GM18907 (cell line): ENCODE measurements around the gene CTU2.

Experiments used
- ATAC-seq: cut with Tn5 transposase; IDR thresholded peaks from one replicate; pipeline ENCODE4 v1.9.1; 2021; ENCODE audit warnings: mild to moderate bottlenecking, moderate library complexity; ENCODE audit not compliant: unreplicated experiment

The CTU2 gene

DNA sequence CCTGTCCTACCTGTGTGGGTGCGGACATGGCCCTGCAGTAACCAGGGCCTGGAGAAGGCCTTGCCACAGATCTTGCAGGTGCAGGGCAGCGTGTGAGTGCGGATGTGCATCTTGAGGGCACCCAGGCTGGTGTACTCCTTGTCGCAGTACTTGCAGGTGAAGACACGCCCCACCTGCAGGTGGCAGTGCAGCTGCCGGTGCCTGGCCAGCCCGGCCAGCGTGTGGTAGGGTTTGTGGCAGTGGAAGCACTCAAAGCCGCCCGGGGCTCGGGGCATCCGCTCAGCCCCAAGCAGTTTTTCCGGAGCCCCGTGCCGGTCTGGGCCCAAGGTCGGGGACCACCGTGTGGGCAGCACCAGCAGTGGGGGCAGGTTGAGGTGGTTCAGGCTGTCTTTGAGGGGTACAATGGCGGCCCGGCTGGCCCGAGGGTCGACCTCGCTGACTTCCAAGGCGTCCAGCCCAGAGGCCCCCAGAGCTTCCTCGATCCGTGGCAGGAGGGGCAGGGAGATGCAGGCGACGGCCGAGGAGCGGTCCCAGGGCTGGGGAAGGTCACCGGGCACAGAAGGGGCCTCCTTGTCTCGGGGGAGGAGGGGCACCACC lies 25.1 kb upstream of the CTU2 start:
- ATAC-seq, result no peak

DNA sequence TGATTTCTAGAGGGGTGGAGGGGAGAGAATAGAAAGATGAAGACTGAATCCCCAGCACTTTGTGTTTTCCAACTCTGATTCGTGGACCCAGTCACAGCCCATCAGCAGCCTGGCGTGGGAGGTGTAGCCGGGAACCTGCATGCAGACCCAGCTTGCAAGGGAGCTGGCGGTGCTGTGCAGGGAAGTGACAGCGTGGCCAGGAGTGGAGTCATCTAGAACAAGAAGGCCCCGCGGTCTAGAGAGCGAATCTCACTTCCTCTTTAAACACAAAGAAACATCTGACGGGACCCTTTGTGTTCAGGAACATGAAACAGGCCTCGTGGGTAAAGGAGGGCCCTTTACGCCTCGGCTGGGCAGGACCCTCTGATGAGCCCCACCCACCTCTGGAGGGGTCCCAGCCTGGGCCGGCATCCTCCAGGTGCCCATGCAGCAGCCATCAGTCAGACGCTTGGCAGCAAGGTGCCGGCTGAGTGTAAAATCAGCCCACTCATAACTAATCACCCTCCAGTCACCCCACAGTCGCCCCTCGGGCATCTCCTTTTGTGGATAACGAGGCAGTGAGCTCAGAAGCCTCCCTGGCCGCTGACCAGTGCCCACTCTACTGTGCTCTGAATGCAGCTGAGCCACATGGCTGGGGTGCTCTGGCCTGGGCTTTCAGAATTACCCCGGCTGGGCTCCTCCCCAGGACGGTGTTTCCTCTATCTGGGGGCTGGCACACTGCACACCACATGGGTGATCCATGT lies 24.4 kb upstream of the CTU2 start:
- peak; percentile 66 for ATAC-seq

DNA sequence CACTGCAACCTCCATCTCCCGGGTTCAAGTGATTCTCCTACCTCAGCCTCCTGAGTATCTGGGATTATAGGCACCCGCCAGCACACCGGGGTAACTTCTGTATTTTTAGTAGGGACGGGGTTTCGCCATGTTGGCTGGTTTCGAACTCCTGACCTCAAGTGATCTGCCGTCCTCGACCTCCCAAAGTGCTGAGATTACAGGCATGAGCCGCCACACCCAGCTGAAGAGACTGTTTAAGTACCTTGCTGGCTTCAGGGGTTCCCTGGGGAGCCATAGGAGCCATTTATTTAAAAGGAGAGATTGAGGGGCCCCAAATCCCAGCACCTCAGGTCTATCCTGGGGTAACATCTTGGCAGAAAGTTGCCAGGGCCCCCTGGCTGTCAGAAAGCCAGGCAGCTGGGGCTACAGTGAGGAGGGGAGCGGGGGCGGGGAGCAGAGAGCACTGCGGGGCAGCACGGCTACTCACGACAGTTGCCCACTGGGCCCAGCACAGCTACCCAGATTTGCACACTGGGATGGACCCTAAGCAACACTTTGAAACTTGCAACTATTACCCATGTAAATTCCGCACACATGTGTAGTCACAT lies 21.6 kb upstream of the CTU2 start:
- ATAC-seq, result no peak

DNA sequence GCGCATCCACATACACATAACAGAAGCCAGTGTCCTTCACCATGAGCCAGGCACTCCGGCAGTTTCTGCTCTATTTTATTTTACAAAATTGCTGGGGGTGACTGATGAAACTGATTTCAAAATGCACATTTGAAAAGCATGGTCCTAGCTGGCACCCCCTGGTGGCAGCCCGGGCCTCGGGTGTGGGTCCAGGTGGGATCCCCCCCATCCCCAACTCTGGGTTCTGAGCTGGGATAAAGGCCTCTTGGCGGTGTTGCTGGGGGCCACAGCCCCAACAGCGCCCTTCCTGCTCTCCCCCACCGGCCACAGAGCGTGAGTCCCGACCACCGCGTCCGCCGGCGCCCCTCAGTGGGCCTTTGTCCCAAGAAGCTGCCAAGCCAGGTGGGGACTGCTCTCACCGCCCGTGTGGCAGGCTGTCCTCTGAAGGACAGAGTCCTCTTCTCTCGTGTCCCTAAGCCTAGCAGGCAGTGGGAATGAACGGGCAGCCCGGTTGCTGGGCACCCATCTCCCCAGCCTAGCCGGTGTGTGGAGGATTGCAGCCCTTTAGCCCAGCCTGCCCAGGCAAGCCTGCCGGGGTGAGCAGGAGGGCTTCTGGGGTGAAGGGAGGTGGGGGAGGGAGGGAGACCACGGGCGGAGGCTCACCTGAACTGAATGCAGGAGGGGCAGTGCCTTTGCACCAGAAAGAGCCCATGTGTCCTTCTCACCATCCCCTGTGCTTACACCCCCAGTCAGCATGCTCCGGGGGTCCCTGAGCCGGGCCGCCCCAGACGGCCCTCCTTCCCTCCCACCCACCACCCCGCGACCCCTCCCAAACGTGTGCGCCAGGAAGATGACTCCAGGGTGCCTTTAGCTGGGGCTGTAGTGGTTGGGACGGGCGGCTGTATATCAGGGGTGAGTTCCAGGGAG lies 20.9 kb upstream of the CTU2 start:
- no peak for ATAC-seq

DNA sequence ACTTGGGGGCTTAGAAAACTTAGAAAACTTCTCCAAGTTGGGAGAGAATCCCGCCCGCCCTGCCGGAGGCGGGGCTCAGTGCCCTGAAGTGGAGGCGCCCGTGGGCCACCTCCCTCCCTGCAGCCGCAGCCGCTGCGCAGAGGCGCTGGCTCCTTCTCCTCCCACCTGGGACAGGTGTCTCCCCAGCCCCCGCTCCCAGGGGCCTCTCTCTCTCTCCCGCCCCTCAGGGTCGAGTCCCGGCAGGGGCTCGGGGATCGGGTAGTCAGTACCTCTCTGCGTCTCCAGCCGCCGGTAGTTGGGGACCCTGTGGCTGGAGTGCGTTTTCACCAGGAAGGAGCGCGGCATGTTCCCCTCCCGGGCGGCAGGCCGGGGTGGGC lies 20.3 kb upstream of the CTU2 start:
- ATAC-seq, result no peak

DNA sequence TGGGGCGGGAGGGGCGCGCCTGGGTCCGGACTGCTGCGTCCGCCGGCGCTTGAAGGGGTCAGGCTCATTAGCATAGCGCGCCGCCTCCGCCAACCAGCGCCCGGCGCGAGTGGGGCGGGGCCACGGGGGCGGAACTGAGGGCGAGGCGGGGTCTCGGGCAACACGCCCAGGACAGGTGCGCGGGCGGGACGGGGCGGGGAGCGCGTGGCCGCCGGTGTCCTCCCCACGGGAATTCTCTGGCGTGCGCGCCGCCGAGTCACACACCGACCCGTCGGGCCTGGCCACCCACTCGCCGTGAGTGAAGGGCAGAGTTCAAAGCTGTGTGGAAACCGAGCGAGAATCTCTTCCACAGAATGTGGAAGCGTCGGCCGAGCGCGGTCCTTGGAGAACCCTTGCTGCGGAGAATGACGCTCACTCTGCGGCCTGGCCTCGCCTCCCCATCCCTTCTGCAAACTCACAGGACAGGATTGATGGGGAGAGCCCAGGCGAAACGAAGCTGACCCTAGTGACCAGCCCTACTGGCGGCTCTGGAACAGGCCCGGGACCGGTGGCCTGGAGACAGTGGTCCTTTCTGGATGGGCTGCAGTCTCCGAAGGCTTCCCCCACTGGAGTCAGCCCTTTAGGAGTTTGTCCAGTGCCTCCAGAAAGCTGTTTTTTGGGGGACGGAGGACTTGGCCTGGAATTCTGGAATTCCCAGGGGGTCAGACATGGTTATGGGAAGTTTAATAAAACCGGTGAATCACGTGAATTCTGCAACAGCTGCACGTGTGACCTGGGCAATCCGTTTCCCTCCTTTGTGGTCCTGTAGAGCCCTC lies 19.7 kb upstream of the CTU2 start, which contains the start of gene SNAI3:
TSS of gene SNAI3 (minus strand) at position 69 of the 815 bp plus-strand sequence. CDS start 101 bp downstream, outside the sequence.
- peak; percentile 58 for ATAC-seq

DNA sequence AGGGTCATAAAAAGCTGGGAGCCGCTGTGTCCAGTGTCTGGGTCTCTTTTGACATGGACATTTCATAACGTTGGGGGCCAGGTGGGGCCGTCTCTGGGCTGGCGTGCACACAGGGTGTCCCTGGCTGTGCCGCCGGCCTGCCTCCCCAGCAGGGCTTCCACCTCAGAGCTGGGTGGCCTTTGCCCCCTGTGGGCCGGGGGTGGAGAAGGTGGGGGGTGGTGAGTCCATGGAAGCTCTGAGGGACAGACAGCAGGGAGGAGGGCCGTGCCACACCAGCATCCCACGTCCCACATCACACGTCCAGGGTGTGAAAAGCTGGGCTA lies 19.1 kb upstream of the CTU2 start:
- no peak for ATAC-seq

DNA sequence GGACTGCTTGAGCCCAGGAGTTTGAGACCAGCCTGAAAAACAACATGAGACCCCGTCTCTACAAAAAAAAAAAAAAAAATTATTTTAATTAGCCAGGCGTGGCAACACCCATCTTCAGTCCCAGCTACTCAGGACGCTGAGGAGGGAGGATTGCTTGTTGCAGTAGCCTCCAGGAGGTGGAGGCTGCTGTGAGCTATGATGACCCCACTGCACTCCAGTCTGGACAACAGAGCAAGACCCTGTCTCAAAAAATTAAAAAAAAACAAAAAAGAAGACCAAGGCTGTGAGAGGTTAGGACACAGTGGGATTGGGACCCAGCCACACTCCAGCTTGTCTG lies 18.7 kb upstream of the CTU2 start:
- ATAC-seq, result no peak

DNA sequence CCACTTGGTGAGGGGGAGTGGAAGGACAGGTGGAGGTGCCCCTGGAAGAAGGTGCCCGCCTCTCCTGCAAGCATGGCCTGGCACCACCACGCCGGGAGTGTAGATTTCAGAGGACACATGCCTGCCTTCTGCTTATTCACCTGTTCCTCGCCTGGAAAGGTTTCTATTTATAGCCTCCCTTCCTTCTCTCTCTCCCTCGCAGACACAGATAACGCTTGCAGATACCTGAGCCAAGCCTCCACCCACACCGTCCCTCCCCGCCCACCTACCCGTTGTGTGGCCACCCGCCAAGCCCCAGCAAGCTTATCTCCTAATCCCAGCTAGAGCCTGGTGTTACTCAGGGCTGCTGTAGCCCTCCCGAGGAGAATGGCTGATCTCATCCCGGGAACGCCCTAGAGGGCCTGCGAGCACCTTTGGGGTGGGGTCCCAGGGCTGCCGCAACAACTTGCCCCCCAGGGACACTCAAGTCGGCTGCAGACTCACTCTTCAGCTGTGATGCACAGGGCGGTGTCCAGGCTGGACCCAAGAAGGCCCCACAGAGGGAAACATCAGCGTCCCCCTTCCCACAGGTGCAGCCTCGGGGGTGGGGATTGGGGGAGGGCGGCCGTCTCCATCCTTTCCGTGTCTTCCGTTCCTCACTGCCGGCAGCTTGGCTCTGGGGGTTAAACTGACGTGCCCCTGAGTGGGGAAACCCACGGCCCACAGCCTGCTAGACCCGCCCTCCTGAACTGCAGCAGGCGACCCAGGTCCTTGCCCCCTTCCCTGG lies 18.1 kb upstream of the CTU2 start:
- no peak for ATAC-seq

DNA sequence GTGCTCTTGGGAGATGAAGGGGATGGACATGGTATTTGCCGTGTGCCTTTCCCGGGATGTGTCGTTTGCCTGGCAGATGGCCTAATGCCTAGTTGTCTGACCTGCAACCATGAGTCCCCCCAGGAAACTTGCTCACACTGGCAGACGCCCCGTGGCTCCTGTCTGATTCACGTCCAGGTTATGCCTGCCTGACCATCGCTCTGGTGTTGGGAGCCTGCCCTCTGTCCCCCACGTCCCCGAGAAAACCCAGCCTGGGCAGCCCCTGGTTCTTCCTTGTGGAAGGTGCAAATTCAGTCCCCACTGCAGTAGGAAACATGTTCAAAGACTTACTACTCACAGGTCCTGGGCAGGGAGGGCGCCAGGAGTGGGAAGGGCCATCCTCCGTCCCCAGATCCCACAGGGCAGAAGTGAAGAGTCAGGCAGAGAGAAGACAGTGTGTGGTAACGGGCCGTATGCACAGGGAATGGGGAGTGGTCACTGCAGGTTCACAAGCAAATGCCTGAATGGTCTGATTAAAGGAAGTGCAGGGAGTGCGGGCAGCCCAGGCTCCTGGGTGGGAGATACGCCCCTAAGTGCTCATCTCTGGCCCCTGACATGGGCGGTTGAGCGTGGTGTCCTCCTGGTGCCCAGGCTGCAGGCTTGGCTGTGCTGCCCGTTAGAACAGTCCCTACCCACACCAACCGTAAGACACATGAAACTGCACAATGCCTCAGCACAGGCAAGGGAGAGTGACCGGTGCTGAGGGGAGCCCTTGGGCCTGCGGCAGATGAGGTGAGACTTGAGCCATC lies 15.8 kb upstream of the CTU2 start:
- no peak for ATAC-seq

DNA sequence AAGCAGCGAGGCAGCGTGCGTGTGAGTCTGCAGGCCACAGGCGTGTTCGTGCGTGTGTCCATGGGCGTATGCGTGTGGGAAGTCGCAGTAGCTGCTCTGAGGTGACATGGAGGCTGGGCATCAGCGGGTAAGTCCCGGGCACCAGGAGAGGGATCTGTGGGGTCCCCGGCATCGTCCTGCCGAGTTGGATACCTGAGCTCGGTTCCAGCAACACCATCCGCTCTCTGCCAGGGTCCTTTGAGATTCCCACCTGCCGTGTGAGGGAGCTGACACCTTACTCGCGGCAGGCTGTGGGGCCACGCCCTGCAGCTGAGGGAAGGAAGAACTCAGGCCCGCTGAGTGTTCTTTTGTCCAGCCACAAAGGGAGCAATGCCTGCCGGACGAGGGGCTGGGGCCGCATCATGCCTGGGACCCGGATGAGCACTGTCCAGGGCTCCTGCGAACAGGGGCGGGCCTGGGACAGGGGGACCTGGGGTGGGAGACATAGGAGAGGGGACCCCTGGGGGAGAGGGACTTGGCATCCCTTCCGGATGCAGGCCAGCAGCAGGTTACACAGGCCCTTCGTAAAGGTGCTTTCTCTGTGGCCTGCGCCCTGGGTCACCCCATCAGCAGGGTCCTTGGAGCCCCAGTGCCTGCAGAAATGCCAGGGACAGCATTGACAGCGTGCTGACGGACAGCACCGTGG lies 15.0 kb upstream of the CTU2 start:
- no peak for ATAC-seq

DNA sequence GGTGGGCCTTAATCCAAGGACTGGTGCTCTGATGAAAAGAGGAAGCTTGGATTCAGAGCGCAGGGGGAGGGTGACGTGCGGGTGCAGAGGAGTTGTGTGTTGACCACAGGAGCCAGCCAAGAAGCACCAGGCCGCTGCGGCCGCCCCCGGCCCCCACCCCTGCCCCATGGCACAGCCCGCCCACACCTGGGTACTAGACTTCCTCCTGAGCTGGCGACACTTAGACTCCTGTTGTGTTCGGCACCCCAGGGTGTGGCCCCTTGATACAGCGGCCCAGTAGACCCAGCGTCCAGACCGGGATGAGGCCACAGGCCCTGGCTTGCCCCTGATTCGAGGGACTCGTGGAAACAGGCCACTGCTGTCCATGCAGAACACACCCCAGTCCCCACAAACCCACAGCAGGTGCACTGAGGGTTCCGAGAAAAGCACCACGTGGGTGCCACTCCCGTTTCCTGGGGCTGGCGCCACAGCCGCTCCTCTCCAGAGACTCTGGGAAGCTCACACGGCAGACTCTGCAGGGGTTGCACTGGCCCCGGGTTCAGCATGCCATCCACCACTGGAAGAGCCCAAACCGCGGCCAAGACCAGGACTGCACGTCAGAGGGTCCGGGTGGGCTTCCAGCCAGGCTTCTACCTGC lies 14.3 kb upstream of the CTU2 start:
- ATAC-seq, result no peak

DNA sequence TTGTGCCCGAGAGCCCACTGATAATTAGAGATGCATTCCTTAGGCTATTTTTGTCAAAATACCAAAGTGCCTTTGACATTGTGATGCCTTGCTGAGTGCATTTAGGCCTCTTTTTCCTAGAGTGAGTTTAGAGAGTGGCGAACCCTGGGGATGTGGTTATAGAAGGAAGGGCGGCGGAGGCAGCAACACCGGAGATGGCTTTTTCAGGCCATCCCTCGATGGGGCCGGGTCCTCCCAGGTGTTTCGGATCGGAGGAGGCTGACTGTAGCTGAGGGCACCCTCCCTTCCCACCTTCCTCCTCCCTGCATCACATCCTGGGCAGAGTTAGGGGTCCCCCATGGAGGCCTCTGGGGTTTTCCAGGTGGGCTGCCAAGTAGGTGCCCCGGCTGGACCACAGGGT lies 13.4 kb upstream of the CTU2 start:
- ATAC-seq, result no peak

DNA sequence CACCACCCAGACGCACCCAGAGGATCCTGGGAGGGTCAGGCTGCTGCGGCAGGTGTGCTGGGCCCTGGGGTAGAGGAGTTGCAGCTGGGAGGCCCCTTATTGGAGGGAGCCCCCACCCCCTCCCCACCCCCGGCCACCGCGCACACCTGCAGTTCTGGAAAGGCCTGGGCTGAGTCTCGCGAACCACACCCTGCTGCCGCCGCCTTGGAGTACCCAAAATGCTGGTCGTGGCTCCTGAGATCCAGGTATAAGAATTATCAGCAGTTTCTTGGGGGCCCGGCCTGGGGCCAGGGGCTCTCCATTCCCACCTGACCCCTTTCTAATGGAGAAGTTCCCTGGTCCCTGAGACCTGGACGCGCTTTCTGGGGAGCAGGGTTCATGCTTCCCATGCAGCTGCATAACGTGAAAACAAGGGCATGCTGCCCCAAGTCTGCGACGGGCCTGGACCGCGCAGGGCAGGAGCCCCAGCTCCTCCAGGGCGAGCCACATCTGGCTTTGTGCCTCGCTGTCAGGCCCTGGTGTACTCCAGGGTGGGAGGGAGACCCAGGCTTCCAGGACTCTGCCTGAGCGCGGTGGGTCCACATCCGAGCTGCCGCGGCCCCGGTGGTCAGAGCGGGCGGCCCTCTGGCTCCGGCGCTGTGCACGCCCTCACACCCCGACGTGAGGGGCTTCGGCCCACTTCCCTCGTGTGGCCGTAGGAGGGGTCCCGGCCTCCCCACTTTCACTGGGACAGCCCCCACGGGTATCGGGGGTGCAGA lies 12.7 kb upstream of the CTU2 start:
- no peak for ATAC-seq

DNA sequence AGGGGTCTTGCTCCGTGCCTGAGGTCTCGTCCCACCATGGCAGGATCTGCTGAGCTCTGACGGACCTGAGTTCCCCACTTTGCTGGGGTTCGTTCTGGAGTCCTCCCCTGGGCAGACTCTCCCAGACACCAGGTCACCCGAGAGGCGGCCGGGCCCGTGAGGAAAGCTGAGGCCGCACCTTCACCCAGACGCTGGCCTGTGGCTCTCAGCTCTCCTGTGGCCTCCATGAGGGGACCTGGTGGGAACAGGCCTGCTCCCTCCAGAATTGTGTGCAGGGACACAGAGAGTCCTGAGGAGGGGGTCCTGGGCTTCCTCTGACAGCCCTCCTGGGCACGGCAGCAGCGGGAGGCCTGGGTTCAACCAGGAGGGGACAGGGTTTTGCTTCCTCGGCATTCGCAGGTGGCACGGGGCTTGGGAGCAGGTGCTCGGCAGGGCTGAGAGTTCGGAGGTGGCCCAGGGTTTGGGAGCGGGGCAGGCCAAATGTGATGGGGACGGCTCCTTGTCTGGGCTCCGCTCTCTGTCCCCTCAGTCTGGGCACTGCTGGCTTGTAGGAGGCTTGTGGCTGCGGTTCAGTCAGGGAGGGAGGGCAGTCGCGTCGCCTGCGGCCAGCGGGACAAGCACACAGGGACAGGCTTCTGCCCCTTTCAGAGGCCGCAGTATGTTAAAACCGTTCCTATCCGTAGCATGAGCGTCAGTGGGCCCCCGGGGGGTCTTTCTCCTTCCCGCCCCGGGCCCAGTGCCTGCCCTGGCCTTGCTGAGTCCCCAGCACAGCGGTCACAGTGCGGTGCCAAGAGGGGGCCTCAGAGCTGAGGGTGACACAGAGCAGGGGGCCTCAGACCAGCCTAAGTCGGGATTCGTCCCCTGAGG lies 11.8 kb upstream of the CTU2 start:
- ATAC-seq, result no peak

DNA sequence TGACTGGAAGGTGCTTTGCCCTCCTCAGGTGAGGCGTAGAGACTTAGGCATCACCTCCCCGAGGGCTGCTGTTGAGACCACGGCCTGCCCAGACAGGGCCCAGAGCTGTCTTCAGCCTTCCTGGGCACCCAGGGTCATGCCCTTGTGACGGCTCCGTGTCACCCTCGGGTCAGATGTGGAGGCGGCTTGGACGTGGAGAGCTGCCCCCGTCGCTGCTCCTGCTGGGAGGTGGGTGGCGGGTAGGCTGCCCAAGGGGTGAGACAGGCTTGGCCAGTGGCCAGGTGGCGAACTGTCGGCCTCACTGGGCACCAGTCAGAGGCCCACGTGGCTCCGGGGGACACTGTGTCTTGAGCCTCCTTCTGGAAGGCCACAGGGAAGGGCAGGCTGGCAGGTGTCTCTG lies 11.1 kb upstream of the CTU2 start:
- no peak for ATAC-seq

DNA sequence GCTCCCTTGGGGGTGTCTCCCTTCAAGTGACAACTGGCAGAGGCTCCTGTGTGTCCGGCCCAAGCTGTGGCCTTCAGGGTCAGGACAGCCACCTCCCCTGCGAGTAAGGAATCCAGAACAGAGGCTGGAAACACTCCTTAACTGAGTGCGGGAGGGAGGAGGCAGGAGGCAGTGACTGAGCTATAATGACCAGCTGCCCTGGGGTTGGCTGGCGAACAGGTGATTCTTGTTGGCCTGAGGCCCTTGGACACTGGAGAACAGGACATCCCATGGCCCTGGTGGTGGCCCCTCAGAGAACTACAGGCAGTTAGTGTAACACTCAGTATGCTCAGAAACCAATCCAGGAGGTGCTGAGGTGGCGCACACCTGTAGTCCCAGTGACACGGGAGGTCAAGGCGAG lies 10.6 kb upstream of the CTU2 start:
- ATAC-seq, result no peak
